Inferior parietal cortex (tissue), 1 donor: ENCODE results near the gene CCL17.

Experiments
- DNase-seq: peaks from one replicate; pipeline ENCODE4 v3.0.0-alpha.2; 2016; ENCODE audit errors: extremely low spot score

Gene CCL17

GRCh38 chr16:57377080-57377841 is 27.3 kb upstream of the CCL17 start:
- no peak for DNase-seq

GRCh38 chr16:57379579-57379978 is 25.0 kb upstream of the CCL17 start:
- no peak for DNase-seq

DNA sequence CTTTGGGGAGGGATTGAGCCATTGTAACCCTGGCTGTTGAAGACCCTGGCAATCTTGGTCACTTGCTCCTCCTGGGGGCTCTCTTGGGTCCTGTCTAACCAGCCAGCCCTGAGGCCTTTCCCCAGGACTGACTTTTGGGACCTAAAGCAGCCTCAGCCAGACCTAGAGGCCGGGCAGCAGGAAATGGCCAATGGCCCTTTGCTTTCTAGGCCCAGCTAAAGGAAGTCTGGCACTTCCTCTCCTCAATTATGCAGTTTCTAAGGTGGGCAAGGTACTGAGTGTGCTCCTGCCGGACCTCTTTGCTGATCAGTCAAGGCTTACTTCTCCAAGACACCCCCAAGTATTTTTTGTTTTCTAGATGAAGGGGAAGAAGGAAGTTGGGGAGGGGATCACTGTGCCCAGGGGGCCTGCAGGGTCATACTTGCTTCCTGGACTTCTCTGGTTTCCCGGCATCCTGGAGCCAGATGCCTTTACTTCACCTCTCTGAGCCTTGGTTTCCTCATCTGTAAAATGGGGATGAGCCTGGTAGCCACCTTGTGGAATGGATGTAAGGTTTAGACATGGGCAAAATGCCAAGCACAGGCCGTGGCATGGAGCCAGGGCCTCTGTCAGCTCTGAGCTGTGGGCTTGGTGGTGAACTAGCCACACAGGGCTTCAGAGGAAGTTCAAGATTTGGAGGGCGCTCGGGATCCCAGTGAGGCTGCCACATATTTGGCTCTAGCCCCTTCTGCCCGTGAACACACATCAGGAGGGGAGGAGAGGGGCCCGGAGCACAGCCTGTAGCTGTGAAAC is 23.7 kb upstream of the CCL17 start:
- no peak for DNase-seq

DNA sequence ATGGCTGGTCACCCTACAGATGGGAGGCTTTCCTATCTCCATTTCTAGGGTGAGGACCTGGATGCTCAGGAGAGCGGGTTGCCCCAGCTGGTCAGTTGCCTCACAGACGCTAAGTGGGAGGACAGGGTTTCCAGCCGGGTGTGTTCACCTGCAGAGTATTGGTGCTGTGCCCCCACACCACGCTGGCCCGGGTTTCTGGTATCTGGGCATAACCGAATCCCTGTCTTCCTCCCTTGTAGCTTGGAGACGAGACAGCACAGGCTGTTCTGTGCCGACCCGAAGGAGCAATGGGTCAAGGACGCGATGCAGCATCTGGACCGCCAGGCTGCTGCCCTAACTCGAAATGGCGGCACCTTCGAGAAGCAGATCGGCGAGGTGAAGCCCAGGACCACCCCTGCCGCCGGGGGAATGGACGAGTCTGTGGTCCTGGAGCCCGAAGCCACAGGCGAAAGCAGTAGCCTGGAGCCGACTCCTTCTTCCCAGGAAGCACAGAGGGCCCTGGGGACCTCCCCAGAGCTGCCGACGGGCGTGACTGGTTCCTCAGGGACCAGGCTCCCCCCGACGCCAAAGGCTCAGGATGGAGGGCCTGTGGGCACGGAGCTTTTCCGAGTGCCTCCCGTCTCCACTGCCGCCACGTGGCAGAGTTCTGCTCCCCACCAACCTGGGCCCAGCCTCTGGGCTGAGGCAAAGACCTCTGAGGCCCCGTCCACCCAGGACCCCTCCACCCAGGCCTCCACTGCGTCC is 22.6 kb upstream of the CCL17 start:
- DNase-seq = no peak

GRCh38 chr16:57382535-57383275 is 21.9 kb upstream of the CCL17 start:
- DNase-seq = no peak

DNA sequence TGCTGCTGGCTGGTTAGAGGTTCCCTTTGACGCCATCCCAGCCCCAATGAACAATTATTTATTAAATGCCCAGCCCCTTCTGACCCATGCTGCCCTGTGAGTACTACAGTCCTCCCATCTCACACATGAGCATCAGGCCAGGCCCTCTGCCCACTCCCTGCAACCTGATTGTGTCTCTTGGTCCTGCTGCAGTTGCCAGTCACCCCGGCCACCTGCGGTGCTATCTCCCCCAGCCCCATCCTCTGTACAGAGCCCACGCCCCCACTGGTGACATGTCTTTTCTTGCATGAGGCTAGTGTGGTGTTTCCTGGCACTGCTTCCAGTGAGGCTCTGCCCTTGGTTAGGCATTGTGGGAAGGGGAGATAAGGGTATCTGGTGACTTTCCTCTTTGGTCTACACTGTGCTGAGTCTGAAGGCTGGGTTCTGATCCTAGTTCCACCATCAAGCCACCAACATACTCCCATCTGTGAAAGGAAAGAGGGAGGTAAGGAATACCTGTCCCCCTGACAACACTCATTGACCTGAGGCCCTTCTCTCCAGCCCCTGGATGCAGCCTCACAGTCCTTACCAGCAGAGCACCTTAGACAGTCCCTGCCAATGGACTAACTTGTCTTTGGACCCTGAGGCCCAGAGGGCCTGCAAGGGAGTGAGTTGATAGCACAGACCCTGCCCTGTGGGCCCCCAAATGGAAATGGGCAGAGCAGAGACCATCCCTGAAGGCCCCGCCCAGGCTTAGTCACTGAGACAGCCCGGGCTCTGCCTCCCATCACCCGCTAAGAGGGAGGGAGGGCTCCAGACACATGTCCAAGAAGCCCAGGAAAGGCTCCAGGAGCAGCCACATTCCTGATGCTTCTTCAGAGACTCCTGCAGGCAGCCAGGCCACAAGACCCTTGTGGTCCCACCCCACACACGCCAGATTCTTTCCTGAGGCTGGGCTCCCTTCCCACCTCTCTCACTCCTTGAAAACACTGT is 21.0 kb upstream of the CCL17 start:
- no peak for DNase-seq

DNA sequence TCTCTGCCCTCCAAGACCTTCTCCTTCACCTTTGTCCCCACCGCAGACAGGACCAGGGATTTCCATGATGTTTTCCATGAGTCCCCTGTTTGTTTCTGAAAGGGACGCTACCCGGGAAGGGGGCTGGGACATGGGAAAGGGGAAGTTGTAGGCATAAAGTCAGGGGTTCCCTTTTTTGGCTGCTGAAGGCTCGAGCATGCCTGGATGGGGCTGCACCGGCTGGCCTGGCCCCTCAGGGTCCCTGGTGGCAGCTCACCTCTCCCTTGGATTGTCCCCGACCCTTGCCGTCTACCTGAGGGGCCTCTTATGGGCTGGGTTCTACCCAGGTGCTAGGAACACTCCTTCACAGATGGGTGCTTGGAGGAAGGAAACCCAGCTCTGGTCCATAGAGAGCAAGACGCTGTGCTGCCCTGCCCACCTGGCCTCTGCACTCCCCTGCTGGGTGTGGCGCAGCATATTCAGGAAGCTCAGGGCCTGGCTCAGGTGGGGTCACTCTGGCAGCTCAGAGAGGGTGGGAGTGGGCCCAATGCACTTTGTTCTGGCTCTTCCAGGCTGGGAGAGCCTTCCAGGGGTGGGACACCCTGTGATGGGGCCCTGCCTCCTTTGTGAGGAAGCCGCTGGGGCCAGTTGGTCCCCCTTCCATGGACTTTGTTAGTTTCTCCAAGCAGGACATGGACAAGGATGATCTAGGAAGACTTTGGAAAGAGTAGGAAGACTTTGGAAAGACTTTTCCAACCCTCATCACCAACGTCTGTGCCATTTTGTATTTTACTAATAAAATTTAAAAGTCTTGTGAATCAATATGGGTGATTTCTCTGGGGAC is 20.1 kb upstream of the CCL17 start:
- no peak for DNase-seq

- no peak for DNase-seq
These were observed 19.5 kb upstream of the CCL17 start for GRCh38 chr16:57385083-57385482.

DNA sequence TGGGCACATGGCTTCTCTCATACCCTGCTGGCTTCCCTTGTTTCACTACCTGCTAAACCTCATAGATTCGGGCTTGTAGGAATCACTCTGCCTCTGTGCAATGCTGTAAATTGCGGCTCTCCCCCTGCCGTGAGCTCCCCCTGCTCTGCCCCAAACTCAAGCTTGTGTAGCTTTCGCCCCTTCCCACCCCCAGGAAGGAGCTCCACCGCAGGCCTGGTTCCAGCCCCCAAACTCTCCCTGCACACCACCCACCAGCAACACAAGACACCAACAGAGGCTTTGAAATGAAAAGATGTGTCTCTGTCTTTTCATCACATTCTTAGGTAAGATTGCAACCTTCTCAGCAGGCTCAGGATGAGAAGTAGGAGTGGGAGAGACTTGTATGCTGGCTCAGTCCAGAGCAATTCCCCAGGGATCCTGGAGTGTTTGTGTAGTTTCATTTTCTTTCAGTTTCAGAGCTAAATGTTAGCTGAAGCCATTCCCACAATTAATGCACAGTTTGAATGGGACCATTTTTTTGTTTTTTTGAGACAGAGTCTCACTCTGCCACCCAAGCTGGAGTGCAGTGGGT is 18.1 kb upstream of the CCL17 start:
- no peak for DNase-seq

GRCh38 chr16:57387598-57388354 is 16.8 kb upstream of the CCL17 start:
- DNase-seq = no peak

- DNase-seq = no peak
These were observed 16.0 kb upstream of the CCL17 start for GRCh38 chr16:57388359-57389086.

DNA sequence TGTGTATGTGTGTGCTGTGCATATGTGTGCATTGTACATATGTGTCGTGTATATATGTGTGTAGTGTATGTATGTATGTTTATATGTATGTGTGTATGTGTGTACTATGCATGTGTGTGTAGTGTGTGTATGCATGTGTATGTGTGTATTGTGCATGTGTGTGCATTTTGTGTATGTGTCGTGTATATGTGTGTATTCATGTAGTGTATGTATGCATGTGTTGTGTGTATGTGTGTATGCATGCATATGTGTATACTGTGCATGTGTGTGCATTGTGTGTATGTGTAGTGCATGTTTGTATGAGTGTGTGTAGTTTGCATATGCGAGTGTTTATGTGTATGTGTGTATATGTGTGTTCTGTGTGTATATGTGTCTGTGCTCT is 15.5 kb upstream of the CCL17 start:
- no peak for DNase-seq

- no peak for DNase-seq
These were observed 13.8 kb upstream of the CCL17 start for GRCh38 chr16:57390636-57391295.

- no peak for DNase-seq
These were observed 13.3 kb upstream of the CCL17 start for GRCh38 chr16:57391300-57391699.

DNA sequence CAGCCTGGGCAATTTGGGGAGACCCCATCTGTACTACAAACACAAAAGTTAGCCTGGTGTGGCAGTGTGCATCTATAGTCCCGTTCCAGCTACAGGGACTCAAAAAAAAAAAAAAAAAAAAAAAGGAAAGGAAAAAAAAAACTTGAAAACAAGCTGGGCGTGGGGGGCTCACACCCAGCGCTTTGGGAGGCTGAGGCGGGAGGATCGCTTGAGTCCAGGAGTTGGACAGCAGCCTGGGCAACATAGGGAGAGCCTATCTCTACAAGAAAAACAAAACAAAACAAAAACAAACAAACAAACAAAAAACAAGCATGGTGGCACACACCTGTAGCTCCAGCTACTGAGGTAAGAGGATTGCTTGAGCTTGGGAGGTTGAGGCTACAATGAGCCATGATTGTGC is 12.9 kb upstream of the CCL17 start:
- no peak for DNase-seq

GRCh38 chr16:57392694-57393093 is 11.9 kb upstream of the CCL17 start:
- DNase-seq = no peak

DNA sequence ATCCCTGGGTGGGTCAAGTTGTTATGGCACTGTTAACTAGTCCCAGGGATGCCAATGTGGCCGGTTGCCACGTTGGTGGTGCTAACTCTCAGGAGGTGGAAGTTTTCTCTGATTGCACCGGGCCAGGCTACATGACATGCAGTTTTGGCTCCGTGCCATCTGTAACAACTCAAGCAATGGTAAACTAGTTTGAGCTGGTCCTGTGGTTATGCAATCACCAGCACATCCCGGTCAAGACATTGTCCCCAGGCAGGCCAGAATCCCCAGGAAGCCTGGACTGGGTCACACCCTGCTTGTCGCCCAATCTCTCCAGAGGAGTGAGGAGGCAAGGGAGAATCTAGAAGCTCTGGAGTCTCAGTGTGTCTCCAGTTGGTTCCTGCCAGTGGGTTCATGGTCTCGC is 10.1 kb upstream of the CCL17 start:
- DNase-seq = no peak
